ENCODE measurements around the gene SPAST.
"Not testable (repeated sequence)": the region's sequence is repeated elsewhere in the genome, so short reads cannot be mapped to it uniquely, and the experiment has no call there.

Gene SPAST

GRCh38 chr2:32063310-32064020 lies at the start of gene SPAST:
Gene SPAST, plus strand, starts transcription at chr2:32063556. Its CDS starts 276 bp downstream, at chr2:32063832.
- peak; percentile 96 for DNase-seq

GRCh38 chr2:32018789-32019482 lies 44.4 kb upstream of the SPAST start:
- not testable (repeated sequence) for DNase-seq

- not testable (repeated sequence) for DNase-seq
These were observed 29.0 kb upstream of the SPAST start for GRCh38 chr2:32034198-32034887.

- peak; percentile 90 for DNase-seq
These were observed 23.7 kb upstream of the SPAST start, which contains the start of gene DPY30 for GRCh38 chr2:32039447-32040219. Gene DPY30, minus strand, starts transcription at chr2:32039805. Its CDS starts 349 bp downstream, at chr2:32039456.

GRCh38 chr2:32043561-32043960 lies 19.8 kb upstream of the SPAST start:
- DNase-seq: no peak

GRCh38 chr2:32051836-32052439 lies 11.4 kb upstream of the SPAST start:
- no peak for DNase-seq

- DNase-seq: not testable (repeated sequence)
These were observed 8.8 kb upstream of the SPAST start for GRCh38 chr2:32054583-32054982.

GRCh38 chr2:32058130-32058529 lies 5.2 kb upstream of the SPAST start:
- no peak for DNase-seq

- no peak for DNase-seq
These were observed 3.1 kb upstream of the SPAST start for GRCh38 chr2:32060266-32060665.

GRCh38 chr2:32061430-32061829 lies 1.9 kb upstream of the SPAST start:
- DNase-seq: no peak

GRCh38 chr2:32061973-32062861 lies 1.1 kb upstream of the SPAST start:
- no peak for DNase-seq

GRCh38 chr2:32064021-32064601 lies 755 bp downstream of the SPAST start:
- no peak for DNase-seq

- DNase-seq: no peak
These were observed 1.4 kb downstream of the SPAST start for GRCh38 chr2:32064713-32065112.

- DNase-seq: no peak
These were observed 4.2 kb downstream of the SPAST start for GRCh38 chr2:32067549-32067948.

- DNase-seq: no peak
These were observed 10.8 kb downstream of the SPAST start for GRCh38 chr2:32074134-32074506.

GRCh38 chr2:32095671-32096070 lies 32.3 kb downstream of the SPAST start:
- DNase-seq: no peak

- DNase-seq: no peak
These were observed 44.8 kb downstream of the SPAST start for GRCh38 chr2:32108111-32108510.

GRCh38 chr2:32118055-32118454 lies 54.7 kb downstream of the SPAST start:
- DNase-seq: no peak

- DNase-seq: no peak
These were observed 55.8 kb downstream of the SPAST start for GRCh38 chr2:32119161-32119560.

GRCh38 chr2:32124660-32125059 lies 61.3 kb downstream of the SPAST start:
- no peak for DNase-seq

GRCh38 chr2:32128636-32129035 lies 65.3 kb downstream of the SPAST start:
- no peak for DNase-seq
